GM12878 (cell line): ENCODE measurements around the gene PHC3.

Experiments
- CBX5 ChIP-seq: sonication (generic); IDR thresholded peaks from 2 replicates; pipeline ENCODE4 v1.6.1; 2016; ENCODE audit warnings: low read depth, moderate library complexity, mild to moderate bottlenecking, inconsistent platforms
- CEBPB ChIP-seq, 2 experiments: fragments of 150-350 bp in 1 of 2; IDR thresholded peaks; 2 replicates each; pipeline ENCODE4 v1.6.1; 2012 to 2014; ENCODE audit warnings: low read depth in 2 of 2, low read length in 2 of 2, borderline replicate concordance in 1 of 2, inconsistent platforms in 1 of 2
- FOXM1 ChIP-seq: IDR thresholded peaks from 2 replicates; pipeline ENCODE4 v1.6.1; 2012; ENCODE audit warnings: low read depth, mild to moderate bottlenecking, inconsistent platforms, low read length, moderate library complexity
- NR2F1 ChIP-seq: fragments of 450-650 bp; conservative IDR thresholded peaks from 2 replicates; pipeline ENCODE4 v1.6.1; 2017; ENCODE audit warnings: mild to moderate bottlenecking
- NRF1 ChIP-seq: conservative IDR thresholded peaks from 2 replicates; pipeline ENCODE4 v1.6.1; 2011; ENCODE audit warnings: mild to moderate bottlenecking, low read depth, low read length, improper control_type of control experiment
- POLR2AphosphoS5 ChIP-seq: IDR thresholded peaks from 2 replicates; pipeline ENCODE4 v1.6.1; 2011; ENCODE audit warnings: mild to moderate bottlenecking, low read length, inconsistent platforms
- SPI1 ChIP-seq: IDR thresholded peaks from 2 replicates; pipeline ENCODE4 v1.6.1; 2011; ENCODE audit warnings: low read depth, mild to moderate bottlenecking, low read length, moderate library complexity, borderline replicate concordance; ENCODE audit not compliant: insufficient read depth
- SRF ChIP-seq, 2 experiments: IDR thresholded peaks; 2 replicates each; pipeline ENCODE4 v1.6.1; 2011; ENCODE audit warnings: low read depth in 2 of 2, low read length in 2 of 2, mild to moderate bottlenecking in 1 of 2, moderate library complexity in 1 of 2
- SUZ12 ChIP-seq: fragments of 200-600 bp; sonication (generic); IDR thresholded peaks from one replicate; pipeline ENCODE4 v1.6.1; 2018; ENCODE audit warnings: antibody characterized with exemption, mild to moderate bottlenecking; ENCODE audit not compliant: unreplicated experiment
- TF ChIP-seq, protein P1 (sequence below), 3 experiments: IDR thresholded peaks in 2 of 3; conservative IDR thresholded peaks in 1 of 3; 2 replicates each; pipeline ENCODE4 v1.5.1; 2011; ENCODE audit warnings: low read depth in 3 of 3, low read length in 3 of 3, mild to moderate bottlenecking in 3 of 3, control low read depth in 2 of 3, moderate library complexity in 2 of 3, inconsistent platforms in 1 of 3, mixed read lengths in 1 of 3; ENCODE audit not compliant: control insufficient read depth in 2 of 3, insufficient read depth in 1 of 3; ENCODE audit errors: extremely low read depth in 1 of 3
- TF ChIP-seq, protein P2 (sequence below): IDR thresholded peaks from 2 replicates; pipeline ENCODE4 v1.6.1; 2012; ENCODE audit warnings: low read depth, low read length, improper control_type of control experiment
- TF ChIP-seq, protein P3 (sequence below): IDR thresholded peaks from 2 replicates; pipeline ENCODE4 v1.6.1; 2012; ENCODE audit warnings: low read depth, low read length, improper control_type of control experiment

DNA sequence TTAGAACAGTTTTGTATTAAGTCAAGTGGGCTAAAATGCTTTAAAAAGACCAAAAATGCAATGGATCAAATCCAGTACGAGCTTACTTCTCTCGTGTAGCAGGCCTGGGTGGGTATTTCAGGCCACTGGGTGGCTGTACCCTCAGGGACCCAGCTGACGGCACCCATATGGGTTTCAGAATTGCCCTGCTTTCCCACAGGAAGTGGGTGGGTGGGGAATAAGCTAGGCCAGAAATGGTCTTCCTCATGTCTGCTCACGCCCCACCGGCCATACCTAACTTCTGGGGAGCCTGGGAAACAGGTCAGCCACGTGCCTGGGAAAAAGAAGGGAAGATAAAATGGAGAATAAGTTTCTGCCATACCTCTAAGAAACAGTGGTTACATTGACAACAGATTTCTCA is 123.4 kb downstream of the PHC3 start:
- no peak for TF ChIP-seq SUZ12
- TF ChIP-seq, protein P1, sequence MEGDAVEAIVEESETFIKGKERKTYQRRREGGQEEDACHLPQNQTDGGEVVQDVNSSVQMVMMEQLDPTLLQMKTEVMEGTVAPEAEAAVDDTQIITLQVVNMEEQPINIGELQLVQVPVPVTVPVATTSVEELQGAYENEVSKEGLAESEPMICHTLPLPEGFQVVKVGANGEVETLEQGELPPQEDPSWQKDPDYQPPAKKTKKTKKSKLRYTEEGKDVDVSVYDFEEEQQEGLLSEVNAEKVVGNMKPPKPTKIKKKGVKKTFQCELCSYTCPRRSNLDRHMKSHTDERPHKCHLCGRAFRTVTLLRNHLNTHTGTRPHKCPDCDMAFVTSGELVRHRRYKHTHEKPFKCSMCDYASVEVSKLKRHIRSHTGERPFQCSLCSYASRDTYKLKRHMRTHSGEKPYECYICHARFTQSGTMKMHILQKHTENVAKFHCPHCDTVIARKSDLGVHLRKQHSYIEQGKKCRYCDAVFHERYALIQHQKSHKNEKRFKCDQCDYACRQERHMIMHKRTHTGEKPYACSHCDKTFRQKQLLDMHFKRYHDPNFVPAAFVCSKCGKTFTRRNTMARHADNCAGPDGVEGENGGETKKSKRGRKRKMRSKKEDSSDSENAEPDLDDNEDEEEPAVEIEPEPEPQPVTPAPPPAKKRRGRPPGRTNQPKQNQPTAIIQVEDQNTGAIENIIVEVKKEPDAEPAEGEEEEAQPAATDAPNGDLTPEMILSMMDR (IDR thresholded peaks at IDR 0.05 in 2 of 3, conservative IDR thresholded peaks at IDR 0.05 in 1 of 3; ENCODE audit: control insufficient read depth in 2 of 3, extremely low read depth in 1 of 3, insufficient read depth in 1 of 3, low read depth in 3 of 3, low read length in 3 of 3), result no peak
- no peak for TF ChIP-seq NRF1
- TF ChIP-seq, protein P2, sequence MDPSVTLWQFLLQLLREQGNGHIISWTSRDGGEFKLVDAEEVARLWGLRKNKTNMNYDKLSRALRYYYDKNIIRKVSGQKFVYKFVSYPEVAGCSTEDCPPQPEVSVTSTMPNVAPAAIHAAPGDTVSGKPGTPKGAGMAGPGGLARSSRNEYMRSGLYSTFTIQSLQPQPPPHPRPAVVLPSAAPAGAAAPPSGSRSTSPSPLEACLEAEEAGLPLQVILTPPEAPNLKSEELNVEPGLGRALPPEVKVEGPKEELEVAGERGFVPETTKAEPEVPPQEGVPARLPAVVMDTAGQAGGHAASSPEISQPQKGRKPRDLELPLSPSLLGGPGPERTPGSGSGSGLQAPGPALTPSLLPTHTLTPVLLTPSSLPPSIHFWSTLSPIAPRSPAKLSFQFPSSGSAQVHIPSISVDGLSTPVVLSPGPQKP, result no peak
- no peak for TF ChIP-seq CEBPB (IDR thresholded peaks at IDR 0.05; ENCODE audit: borderline replicate concordance in 1 of 2, low read depth in 2 of 2, low read length in 2 of 2)
- no peak for TF ChIP-seq CBX5
- no peak for TF ChIP-seq SPI1
- no peak for TF ChIP-seq FOXM1
- no peak for TF ChIP-seq NR2F1
- TF ChIP-seq, protein P3, sequence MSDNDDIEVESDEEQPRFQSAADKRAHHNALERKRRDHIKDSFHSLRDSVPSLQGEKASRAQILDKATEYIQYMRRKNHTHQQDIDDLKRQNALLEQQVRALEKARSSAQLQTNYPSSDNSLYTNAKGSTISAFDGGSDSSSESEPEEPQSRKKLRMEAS, result no peak
- peak in 1 of 2 experiments; percentile 51; a peak in 1 of 4 replicates for TF ChIP-seq SRF (IDR thresholded peaks at IDR 0.05; ENCODE audit: low read depth in 2 of 2, low read length in 2 of 2)
- no peak for TF ChIP-seq POLR2AphosphoS5
